ENCODE results near the gene ATG16L1.

GRCh38 chr2:233228376-233228775 is 23.1 kb upstream of the ATG16L1 start:
- TF ChIP-seq CTCF (IDR thresholded peaks at IDR 0.05; ENCODE audit: borderline replicate concordance, extremely low read depth, low read length, poor library complexity, severe bottlenecking) (no peak), EZH2 (IDR thresholded peaks at IDR 0.05; ENCODE audit: borderline replicate concordance, low read depth, low read length, severe bottlenecking) (no peak)

All from DND-41 (cell line).